ENCODE measurements around the gene GCNT1. TPM values are rescaled to one million over a fixed set of nuclear protein-coding genes. Genes with fewer than 3 reads are reported as not detected.

Gene GCNT1
- total and polyA plus RNA-seq, 2 of the 4 experiments (the other 2 are of a cell fraction) = 12.5 to 46.6 TPM

GRCh38 chr9:76441551-76442322, 17.2 kb upstream of the GCNT1 start:
- peak; percentile 81; the same call in 1 of the 2 replicates for ATAC-seq (ENCODE audit: low read depth)
- H4K8ac ChIP-seq (ENCODE audit: low read depth in 2 of 2, low read length in 2 of 2) = 0 out of 4 replicates have a peak overlapping the region, but pooled peaks of 1 of the 2 experiments have one; percentile 48
- H3K9me1 ChIP-seq (ENCODE audit: insufficient read depth, low read length) = no peaks in the 10 kb centered on the region
- no peaks in the 10 kb centered on the region for H3K79me1 ChIP-seq (ENCODE audit: low read depth in 1 of 2, low read length in 2 of 2)
- dilution Hi-C loops (cut with HindIII; ENCODE audit: low sequenced_read_pairs, unreplicated experiment) = no loop called here
- TF ChIP-seq MAFK (IDR thresholded peaks at IDR 0.05; ENCODE audit: low read depth, low read length) = peak; percentile 56
- peak; percentile 9; the same call in 1 of the 2 replicates for TF ChIP-seq BHLHE40 (IDR thresholded peaks at IDR 0.05; ENCODE audit: low read depth, low read length)
- no peak for TF ChIP-seq CTCF (conservative IDR thresholded peaks at IDR 0.05; ENCODE audit: low read depth, low read length)
- TF ChIP-seq SMC3 (IDR thresholded peaks at IDR 0.05; ENCODE audit: low read depth, low read length) = no peak
- TF ChIP-seq USF2 (IDR thresholded peaks at IDR 0.05; ENCODE audit: low read depth, low read length) = no peak
- no peak for TF ChIP-seq RFX5 (IDR thresholded peaks at IDR 0.05; ENCODE audit: low read depth, low read length)
- TF ChIP-seq ELK1 (IDR thresholded peaks at IDR 0.05; ENCODE audit: borderline replicate concordance, low read depth, low read length) = no peak
- TF ChIP-seq FOS (IDR thresholded peaks at IDR 0.05; ENCODE audit: low read depth, low read length) = no peak
- H3K14ac ChIP-seq (replicated peaks; ENCODE audit: low read depth, low read length) = 0 out of 2 replicates have a peak overlapping the region, but pooled peaks have one; percentile 41
- no peak overlapping the region for H3K56ac ChIP-seq (ENCODE audit: extremely low read depth, insufficient read depth, low read length)
- H2AK9ac ChIP-seq (replicated peaks; ENCODE audit: low read depth, low read length, poor library complexity) = no peak overlapping the region
- H3K4me3 ChIP-seq (ENCODE audit: insufficient read depth, low read depth, low read length) = no peak overlapping the region
- no peak overlapping the region for H2BK15ac ChIP-seq (ENCODE audit: low read depth, low read length)
- CTCF ChIA-PET = no interaction called here
- H2BK120ac ChIP-seq (ENCODE audit: low read depth, low read length) = 0 out of 2 replicates have a peak overlapping the region, but pooled peaks have one; percentile 8
- H3K27ac ChIP-seq (ENCODE audit: insufficient read depth, low read length) = no peak overlapping the region
- peak overlapping the region; percentile 14; the same call in 1 of the 2 replicates for H2AK5ac ChIP-seq (ENCODE audit: low read depth, low read length)
- no peak overlapping the region for H3K23ac ChIP-seq (ENCODE audit: low read depth, low read length)
- H2AFZ ChIP-seq (replicated peaks; ENCODE audit: low read length, poor library complexity) = peak overlapping the region; percentile 74
- peaks cover 2% of the 10 kb centered on the region; the same call in 1 of the 2 replicates for H3K4me1 ChIP-seq (ENCODE audit: control insufficient read depth, insufficient read depth, low read length)
- intact Hi-C loops (cut with micrococcal nuclease) = no loop called here
- no peaks in the 10 kb centered on the region for H3K9me3 ChIP-seq (ENCODE audit: control insufficient read depth, insufficient read depth, low read length)
- H4K91ac ChIP-seq (ENCODE audit: insufficient read depth, low read depth, low read length) = no peak overlapping the region
- POLR2A ChIA-PET (ENCODE audit: unreplicated experiment) = no interaction called here
- in situ Hi-C loops (cut with MboI; ENCODE audit: low sequenced_read_pairs) = no loop called here
- no TSS peak for BruUV-seq (replicated peaks)
- no peaks in the 10 kb centered on the region for H3K36me3 ChIP-seq (ENCODE audit: control insufficient read depth, insufficient read depth, low read length)
- H3K4me2 ChIP-seq (ENCODE audit: low read depth, low read length) = no peak overlapping the region
- no peak overlapping the region for H3K4ac ChIP-seq (ENCODE audit: low read depth, low read length)
- no peak overlapping the region for H2BK20ac ChIP-seq (ENCODE audit: low read depth, low read length)
- WGBS, 2 experiments (ENCODE audit: extremely low coverage in 2 of 2, insufficient read length in 1 of 2) = no CpG with 5 or more reads among the region's 10 CpGs
- H4K20me1 ChIP-seq (ENCODE audit: insufficient read depth, low read length) = no peaks in the 10 kb centered on the region
- no peaks in the 10 kb centered on the region for H3K27me3 ChIP-seq (ENCODE audit: control insufficient read depth, insufficient read depth, low read length)
- H2BK5ac ChIP-seq (ENCODE audit: low read depth, low read length, poor library complexity, severe bottlenecking) = no peak overlapping the region
- H4K5ac ChIP-seq (ENCODE audit: low read depth, low read length) = no peak overlapping the region
- no peak overlapping the region for H3K18ac ChIP-seq (ENCODE audit: low read depth, low read length)
- no peak overlapping the region for H3K9ac ChIP-seq (ENCODE audit: low read depth, low read length)
- peak; percentile 92 for DNase-seq
